Liver (tissue), 9 donors: ENCODE data around the gene NLRP7. TPM values are rescaled to one million over a fixed set of nuclear protein-coding genes. Genes with fewer than 3 reads are reported as not detected.

ENCODE experiments used
- DNase-seq: peaks from one replicate; pipeline ENCODE4 v3.0.0-alpha.2; 2017; ENCODE audit warnings: low spot score
- H3K27ac ChIP-seq, 2 donors: one replicate each; pipeline ENCODE4 v1.7.0; 2013; ENCODE audit warnings: inconsistent platforms in 2 of 2, low read length in 2 of 2, control low read depth in 1 of 2, low read depth in 1 of 2, mild to moderate bottlenecking in 1 of 2
- H3K27me3 ChIP-seq, 4 donors: one replicate each; pipeline versions ENCODE4 v1.6.1 to v1.7.0; 2013; ENCODE audit warnings: low read length in 3 of 4, inconsistent platforms in 1 of 4, mild to moderate bottlenecking in 1 of 4, moderate library complexity in 1 of 4; ENCODE audit not compliant: control insufficient read depth in 4 of 4, insufficient read depth in 4 of 4
- H3K36me3 ChIP-seq, 4 donors: one replicate each; pipeline versions ENCODE4 v1.6.1 to v1.7.0; 2013; ENCODE audit warnings: low read length in 3 of 4, mild to moderate bottlenecking in 3 of 4, low read depth in 1 of 4, moderate library complexity in 1 of 4; ENCODE audit not compliant: control insufficient read depth in 4 of 4, insufficient read depth in 3 of 4
- H3K4me1 ChIP-seq, 4 donors: one replicate each; pipeline versions ENCODE4 v1.6.1 to v1.7.0; 2013; ENCODE audit warnings: low read length in 3 of 4, mild to moderate bottlenecking in 3 of 4, moderate library complexity in 1 of 4; ENCODE audit not compliant: control insufficient read depth in 4 of 4, insufficient read depth in 4 of 4
- H3K4me3 ChIP-seq, 3 donors: one replicate each; pipeline versions ENCODE4 v1.6.1 to v1.7.0; 2013; ENCODE audit warnings: low read length in 3 of 3, control low read depth in 1 of 3, low read depth in 1 of 3, mild to moderate bottlenecking in 1 of 3
- H3K9ac ChIP-seq, 2 donors: one replicate each; pipeline ENCODE4 v1.7.0; 2013; ENCODE audit warnings: low read length in 2 of 2, mild to moderate bottlenecking in 2 of 2, moderate library complexity in 2 of 2, control low read depth in 1 of 2, low read depth in 1 of 2
- H3K9me3 ChIP-seq, 4 donors: one replicate each; pipeline versions ENCODE4 v1.6.1 to v1.7.0; 2013; ENCODE audit warnings: low read length in 3 of 4; ENCODE audit not compliant: control insufficient read depth in 4 of 4
- ATF3 ChIP-seq: IDR thresholded peaks from 2 replicates; pipeline ENCODE4 v1.6.1; 2016; ENCODE audit warnings: antibody characterized with exemption
- CTCF ChIP-seq: fragments of 150-350 bp; IDR thresholded peaks from 2 replicates; pipeline ENCODE4 v1.5.1; 2017; ENCODE audit warnings: improper control_type of control experiment, low read depth, low read length; ENCODE audit not compliant: missing input control
- EGR1 ChIP-seq, 2 donors: IDR thresholded peaks; 2 replicates each; pipeline ENCODE4 v1.6.1; 2016 to 2018; ENCODE audit warnings: antibody characterized with exemption in 2 of 2, low read depth in 2 of 2
- FOXA2 ChIP-seq: IDR thresholded peaks from 2 replicates; pipeline ENCODE4 v1.6.1; 2016; ENCODE audit warnings: antibody characterized with exemption
- GABPA ChIP-seq, 2 donors: IDR thresholded peaks in 1 of 2; conservative IDR thresholded peaks in 1 of 2; 2 replicates each; pipeline ENCODE4 v1.6.1; 2016; ENCODE audit warnings: antibody characterized with exemption in 2 of 2, mild to moderate bottlenecking in 1 of 2, moderate library complexity in 1 of 2
- HNF4A ChIP-seq, 2 donors: conservative IDR thresholded peaks; 2 replicates each; pipeline ENCODE4 v1.6.1; 2016; ENCODE audit warnings: antibody characterized with exemption in 2 of 2, mild to moderate bottlenecking in 2 of 2
- HNF4G ChIP-seq: IDR thresholded peaks from 2 replicates; pipeline ENCODE4 v1.6.1; 2016; ENCODE audit warnings: antibody characterized with exemption
- JUND ChIP-seq, 2 donors: IDR thresholded peaks; 2 replicates each; pipeline ENCODE4 v1.6.1; 2016; ENCODE audit warnings: antibody characterized with exemption in 2 of 2
- MAX ChIP-seq: IDR thresholded peaks from 2 replicates; pipeline ENCODE4 v1.6.1; 2016; ENCODE audit warnings: antibody characterized with exemption
- NR2F2 ChIP-seq: IDR thresholded peaks from 2 replicates; pipeline ENCODE4 v1.6.1; 2016; ENCODE audit warnings: antibody characterized with exemption
- RAD21 ChIP-seq, 2 donors: IDR thresholded peaks; 2 replicates each; pipeline ENCODE4 v1.6.1; 2016; ENCODE audit warnings: antibody characterized with exemption in 2 of 2, mild to moderate bottlenecking in 2 of 2
- REST ChIP-seq: IDR thresholded peaks from 2 replicates; pipeline ENCODE4 v1.6.1; 2016; ENCODE audit warnings: antibody characterized with exemption, mild to moderate bottlenecking
- RXRA ChIP-seq, 2 donors: IDR thresholded peaks; 2 replicates each; pipeline ENCODE4 v1.6.1; 2017 to 2018; ENCODE audit warnings: antibody characterized with exemption in 2 of 2, mild to moderate bottlenecking in 1 of 2
- SP1 ChIP-seq: IDR thresholded peaks from 2 replicates; pipeline ENCODE4 v1.6.1; 2018; ENCODE audit warnings: antibody characterized with exemption, mild to moderate bottlenecking
- YY1 ChIP-seq: IDR thresholded peaks from 2 replicates; pipeline ENCODE4 v1.6.1; 2016; ENCODE audit warnings: antibody characterized with exemption, mild to moderate bottlenecking
- ZBTB33 ChIP-seq: IDR thresholded peaks from 2 replicates; pipeline ENCODE4 v1.6.1; 2016; ENCODE audit warnings: antibody characterized with exemption
- WGBS: extraction: QIAGEN DNeasy Blood & Tissue Kit; methylation state at CpG from one replicate; pipeline ENCODE4 v1.1.7; 2013; 5-methylcytosine and 5-hydroxymethylcytosine counted together
- polyA plus RNA-seq, 2 donors: library from polyadenylated mRNA; stranded (reverse) in 1 of 2; unstranded in 1 of 2; fragments of 200-250 nt in 1 of 2; fragments of >200 nt in 1 of 2; fragmentation: Nextera tagmentation in 1 of 2; extraction: Ambion mirVana in 1 of 2; gene quantifications; one replicate each; pipeline versions ENCODE4 v1.2.1 to v1.2.3, GENCODE V29; 2013 to 2015
- total RNA-seq, 2 donors: library from RNA; depleted of rRNA; stranded (reverse); fragments of >200 nt; gene quantifications; one replicate each; pipeline ENCODE4 v1.2.3, GENCODE V29; 2014
- donor health status: healthy.
- donor health status: healthy.
- donor health status: healthy.
- donor health status: healthy.
- donor health status: healthy.

Gene NLRP7
- total and polyA plus RNA-seq, 4 donors, result not detected

GRCh38 chr19:54883228-54883627 is 64.1 kb downstream of the NLRP7 start:
- TF ChIP-seq HNF4A (conservative IDR thresholded peaks at IDR 0.05), result no peak
- TF ChIP-seq CTCF, result no peak
- TF ChIP-seq REST, result no peak
- no peak for TF ChIP-seq RXRA (IDR thresholded peaks at IDR 0.05)
- no peak for TF ChIP-seq NR2F2
- TF ChIP-seq MAX, result no peak
- TF ChIP-seq EGR1 (IDR thresholded peaks at IDR 0.05; ENCODE audit: low read depth in 2 of 2), result no peak
- TF ChIP-seq JUND (IDR thresholded peaks at IDR 0.05), result no peak
- no peak for TF ChIP-seq YY1
- TF ChIP-seq SP1, result no peak
- no peak for TF ChIP-seq ZBTB33
- TF ChIP-seq FOXA2, result no peak
- no peak for TF ChIP-seq ATF3
- TF ChIP-seq HNF4G, result no peak
- TF ChIP-seq GABPA (IDR thresholded peaks at IDR 0.05 in 1 of 2, conservative IDR thresholded peaks at IDR 0.05 in 1 of 2), result no peak
- H3K9ac ChIP-seq, result no peak overlapping the region
- H3K4me3 ChIP-seq, result no peak overlapping the region
- H3K36me3 ChIP-seq, result no peaks in the 10 kb centered on the region
- H3K27me3 ChIP-seq, result no peaks in the 10 kb centered on the region
- no peak for DNase-seq
- no peak overlapping the region for H3K27ac ChIP-seq
- 70% methylated on average over 9 of the region's 9 CpGs for WGBS
- H3K9me3 ChIP-seq, result no peaks in the 10 kb centered on the region
- H3K4me1 ChIP-seq, result no peaks in the 10 kb centered on the region

- Histone ChIP-seq H3K27me3 (no peaks in the 10 kb centered on the region), H3K27ac (no peak overlapping the region), H3K4me1 (no peaks in the 10 kb centered on the region), H3K36me3 (no peaks in the 10 kb centered on the region), H3K4me3 (no peak overlapping the region), H3K9me3 (no peaks in the 10 kb centered on the region), H3K9ac (no peak overlapping the region)
- 62% methylated on average over 7 of the region's 7 CpGs for WGBS
- TF ChIP-seq NR2F2 (no peak), RAD21 (IDR thresholded peaks at IDR 0.05) (no peak), REST (no peak), RXRA (IDR thresholded peaks at IDR 0.05) (no peak), GABPA (IDR thresholded peaks at IDR 0.05 in 1 of 2, conservative IDR thresholded peaks at IDR 0.05 in 1 of 2) (no peak)
- no peak for DNase-seq
These were observed 64.6 kb downstream of the NLRP7 start for GRCh38 chr19:54882758-54883157.
